Osteoblast (primary cell): ENCODE measurements around the gene ARFIP2. TPM values are rescaled to one million over a fixed set of nuclear protein-coding genes. Genes with fewer than 3 reads are reported as not detected.

Experiments
- DNase-seq: peaks from one replicate; pipeline ENCODE4 v3.0.0; 2011; ENCODE audit warnings: low spot score, mixed read lengths; ENCODE audit not compliant: insufficient read length; ENCODE audit errors: missing footprints
- H2AFZ ChIP-seq: 2 replicates; pipeline ENCODE4 v1.6.0; 2011; ENCODE audit warnings: mild to moderate bottlenecking, low read length
- H3K27ac ChIP-seq: 2 replicates; pipeline ENCODE4 v1.5.1; 2011; ENCODE audit warnings: mild to moderate bottlenecking, low read depth, low read length, moderate library complexity
- H3K27me3 ChIP-seq: 2 replicates; pipeline ENCODE4 v1.6.0; 2012; ENCODE audit warnings: mild to moderate bottlenecking, control low read depth, inconsistent platforms, low read length, moderate library complexity; ENCODE audit not compliant: insufficient read depth
- H3K36me3 ChIP-seq: 2 replicates; pipeline ENCODE4 v1.5.1; 2011; ENCODE audit warnings: mild to moderate bottlenecking, low read length, control low read depth, moderate library complexity; ENCODE audit not compliant: insufficient read depth
- H3K4me1 ChIP-seq: 2 replicates; pipeline ENCODE4 v1.5.1; 2011; ENCODE audit warnings: mild to moderate bottlenecking, low read length, control low read depth, moderate library complexity; ENCODE audit not compliant: insufficient read depth
- H3K4me2 ChIP-seq: 2 replicates; pipeline ENCODE4 v1.6.0; 2011; ENCODE audit warnings: mild to moderate bottlenecking, low read length; ENCODE audit not compliant: insufficient read depth
- H3K4me3 ChIP-seq: fragments of 200-600 bp; sonication (generic); 3 replicates; pipeline ENCODE4 v1.5.1; 2012; ENCODE audit warnings: mild to moderate bottlenecking, low read length, inconsistent platforms; ENCODE audit not compliant: insufficient read depth
- H3K79me2 ChIP-seq: 2 replicates; pipeline ENCODE4 v1.6.0; 2012; ENCODE audit warnings: mild to moderate bottlenecking, low read length, control low read depth, inconsistent platforms; ENCODE audit not compliant: insufficient read depth
- H3K9me3 ChIP-seq: 2 replicates; pipeline ENCODE4 v1.5.1; 2011; ENCODE audit warnings: low read depth, low read length, control low read depth
- H4K20me1 ChIP-seq: 2 replicates; pipeline ENCODE4 v1.6.0; 2012; ENCODE audit warnings: mild to moderate bottlenecking, low read length, control low read depth; ENCODE audit not compliant: insufficient read depth
- total RNA-seq: library from RNA; depleted of rRNA; stranded (reverse); fragments of >200 nt; gene quantifications from 2 replicates; pipeline ENCODE4 v1.2.3, GENCODE V29; 2012
- TF ChIP-seq, protein P1 (sequence below): IDR thresholded peaks from 2 replicates; pipeline ENCODE4 v1.5.1; 2011; ENCODE audit warnings: mild to moderate bottlenecking, low read depth, low read length, moderate library complexity; ENCODE audit errors: extremely low read depth

The ARFIP2 gene
- total RNA-seq, 1 donor = 79.3 TPM

DNA sequence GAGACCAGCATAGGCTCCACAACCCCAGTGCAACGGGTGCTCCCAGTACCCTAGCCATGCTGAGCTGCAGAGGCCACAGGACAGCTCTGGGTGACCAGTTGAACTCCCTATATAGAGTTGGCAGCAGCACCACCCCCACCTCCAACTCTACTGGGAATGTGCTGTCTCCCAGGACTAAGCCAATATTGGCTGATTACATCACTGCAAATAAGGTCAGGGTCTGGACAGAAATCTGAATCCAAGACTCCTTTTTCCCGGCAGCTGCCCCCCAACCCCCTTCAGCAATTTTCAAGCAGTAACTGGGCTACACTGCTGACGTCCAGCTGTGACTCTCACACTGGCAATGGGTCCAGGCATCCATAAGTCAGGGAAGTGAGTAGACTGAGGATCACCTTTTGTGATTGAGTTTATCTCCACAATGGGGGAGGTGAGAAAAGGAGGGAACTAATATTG, 40.2 kb downstream of the ARFIP2 start, which contains the start of gene HPX:
Gene HPX, minus strand, starts transcription at position 82 of the 453 bp plus-strand sequence. Its CDS starts 24 bp downstream, at position 58.
- Histone ChIP-seq H3K4me1 (no peaks in the 10 kb centered on the region), H3K36me3 (no peaks in the 10 kb centered on the region), H4K20me1 (no peaks in the 10 kb centered on the region), H3K27ac (no peak within 1 kb of the TSS), H3K79me2 (no peaks in the 10 kb centered on the region), H2AFZ (no peak within 1 kb of the TSS), H3K27me3 (no peaks in the 10 kb centered on the region), H3K4me3 (no peak within 1 kb of the TSS), H3K4me2 (no peak within 1 kb of the TSS), H3K9me3 (no peaks in the 10 kb centered on the region)
- TF ChIP-seq, protein P1, sequence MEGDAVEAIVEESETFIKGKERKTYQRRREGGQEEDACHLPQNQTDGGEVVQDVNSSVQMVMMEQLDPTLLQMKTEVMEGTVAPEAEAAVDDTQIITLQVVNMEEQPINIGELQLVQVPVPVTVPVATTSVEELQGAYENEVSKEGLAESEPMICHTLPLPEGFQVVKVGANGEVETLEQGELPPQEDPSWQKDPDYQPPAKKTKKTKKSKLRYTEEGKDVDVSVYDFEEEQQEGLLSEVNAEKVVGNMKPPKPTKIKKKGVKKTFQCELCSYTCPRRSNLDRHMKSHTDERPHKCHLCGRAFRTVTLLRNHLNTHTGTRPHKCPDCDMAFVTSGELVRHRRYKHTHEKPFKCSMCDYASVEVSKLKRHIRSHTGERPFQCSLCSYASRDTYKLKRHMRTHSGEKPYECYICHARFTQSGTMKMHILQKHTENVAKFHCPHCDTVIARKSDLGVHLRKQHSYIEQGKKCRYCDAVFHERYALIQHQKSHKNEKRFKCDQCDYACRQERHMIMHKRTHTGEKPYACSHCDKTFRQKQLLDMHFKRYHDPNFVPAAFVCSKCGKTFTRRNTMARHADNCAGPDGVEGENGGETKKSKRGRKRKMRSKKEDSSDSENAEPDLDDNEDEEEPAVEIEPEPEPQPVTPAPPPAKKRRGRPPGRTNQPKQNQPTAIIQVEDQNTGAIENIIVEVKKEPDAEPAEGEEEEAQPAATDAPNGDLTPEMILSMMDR = no peak
- no peak for DNase-seq

DNA sequence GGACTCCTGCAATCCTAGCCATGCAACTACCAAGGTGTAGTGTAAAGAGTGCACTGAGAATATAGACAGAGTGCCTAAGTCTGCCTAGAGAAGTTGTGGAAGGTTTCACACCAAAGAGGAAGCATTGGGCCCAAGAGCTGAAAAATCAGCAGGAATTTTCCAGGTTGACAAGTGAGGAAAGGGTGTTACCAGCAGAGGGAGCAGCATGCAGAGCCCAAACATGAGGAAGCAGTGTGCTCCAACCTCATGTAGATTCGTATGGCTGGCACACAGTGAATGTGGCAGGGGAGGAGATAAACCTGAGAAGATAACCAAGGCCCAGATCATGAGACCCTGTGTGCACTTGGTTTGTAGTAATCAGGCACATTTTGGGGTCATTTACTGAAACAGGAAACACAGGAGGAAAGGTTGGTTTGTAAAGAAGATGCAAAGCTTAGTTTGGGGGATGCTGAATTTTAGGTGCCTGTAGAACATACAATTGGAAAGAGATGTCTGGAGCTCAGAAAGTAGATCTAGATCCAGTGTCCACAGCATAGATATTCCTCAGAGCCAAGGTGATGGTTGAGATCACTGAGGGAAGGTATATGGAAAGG, 42.1 kb downstream of the ARFIP2 start:
- no peak overlapping the region for H2AFZ ChIP-seq
- H3K4me1 ChIP-seq = no peaks in the 10 kb centered on the region
- TF ChIP-seq, protein P1 = peak; percentile 80
- no peaks in the 10 kb centered on the region for H3K36me3 ChIP-seq
- H3K9me3 ChIP-seq = no peaks in the 10 kb centered on the region
- no peaks in the 10 kb centered on the region for H3K79me2 ChIP-seq
- H3K4me2 ChIP-seq = no peak overlapping the region
- no peaks in the 10 kb centered on the region for H4K20me1 ChIP-seq
- H3K27me3 ChIP-seq = no peaks in the 10 kb centered on the region
- DNase-seq = no peak
- H3K27ac ChIP-seq = no peak overlapping the region
- H3K4me3 ChIP-seq = no peak overlapping the region

DNA sequence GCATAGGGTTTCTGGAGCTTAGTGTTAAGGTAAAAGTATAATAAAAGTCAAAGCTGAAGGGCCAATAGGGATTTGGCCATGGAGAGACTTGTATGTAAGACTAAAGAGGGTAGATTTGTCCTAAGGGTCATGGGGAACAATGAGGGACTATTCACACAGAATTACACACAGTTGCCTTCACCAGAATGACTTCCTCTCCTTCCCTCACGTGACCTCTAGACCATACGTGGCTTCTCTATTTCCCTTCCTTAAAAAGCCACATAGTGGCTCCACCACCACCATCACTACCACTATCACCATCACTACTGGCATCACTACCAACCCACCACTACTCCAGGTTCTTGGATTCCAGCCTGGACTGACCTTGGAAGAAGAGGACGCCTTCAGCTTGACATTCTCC, 43.1 kb downstream of the ARFIP2 start:
- Histone ChIP-seq H3K4me2 (no peak overlapping the region), H4K20me1 (no peaks in the 10 kb centered on the region), H3K27ac (no peak overlapping the region), H3K27me3 (no peaks in the 10 kb centered on the region), H3K36me3 (no peaks in the 10 kb centered on the region), H3K79me2 (no peaks in the 10 kb centered on the region), H3K9me3 (no peaks in the 10 kb centered on the region), H3K4me3 (no peak overlapping the region), H2AFZ (no peak overlapping the region), H3K4me1 (no peaks in the 10 kb centered on the region)
- no peak for DNase-seq
- TF ChIP-seq, protein P1 = no peak

DNA sequence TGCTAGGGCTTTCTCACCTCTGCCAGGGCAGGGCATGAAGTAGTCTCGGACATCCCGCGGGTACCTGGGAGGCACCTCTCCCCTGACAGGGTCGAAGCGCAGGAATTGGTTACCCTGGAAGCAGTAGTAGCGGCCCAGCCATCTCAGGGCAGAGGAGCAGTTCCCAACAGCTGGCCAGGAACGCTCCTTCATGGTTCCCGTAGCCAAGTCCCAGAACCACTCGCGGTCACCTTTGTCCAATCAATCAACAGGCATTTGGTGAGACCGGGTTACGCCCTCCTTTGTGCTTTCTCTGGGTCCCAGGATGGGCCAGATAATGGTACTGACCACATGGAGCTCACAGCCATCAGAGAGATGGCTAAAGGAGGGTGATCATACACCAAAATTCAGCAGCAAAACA, 43.7 kb downstream of the ARFIP2 start:
- Histone ChIP-seq H3K9me3 (no peaks in the 10 kb centered on the region), H3K79me2 (no peaks in the 10 kb centered on the region), H3K27me3 (no peaks in the 10 kb centered on the region), H3K4me3 (no peak overlapping the region), H3K27ac (no peak overlapping the region), H3K4me2 (no peak overlapping the region), H3K36me3 (no peaks in the 10 kb centered on the region), H2AFZ (no peak overlapping the region), H3K4me1 (no peaks in the 10 kb centered on the region), H4K20me1 (no peaks in the 10 kb centered on the region)
- DNase-seq = no peak
- TF ChIP-seq, protein P1 = no peak
